Loucy (cell line): Measurements from ENCODE around the gene TRIM31.
A peak's percentile ranks its signal among the peaks of the same experiment; 100 is the strongest.

ENCODE experiments used
- H2AFZ ChIP-seq: fragments of 200-600 bp; sonication (generic); 2 replicates; pipeline ENCODE4 v1.6.0; 2016; ENCODE audit warnings: antibody characterized with exemption, mild to moderate bottlenecking, low read length, moderate library complexity
- H3F3A ChIP-seq: fragments of 200-600 bp; 2 replicates; pipeline ENCODE4 v1.6.0; 2016; ENCODE audit warnings: antibody characterized with exemption, low read depth, mild to moderate bottlenecking
- H3K27me3 ChIP-seq: fragments of 200-600 bp; sonication (generic); 2 replicates; pipeline ENCODE4 v1.6.1; 2014; ENCODE audit warnings: low read length, mild to moderate bottlenecking; ENCODE audit not compliant: insufficient read depth, poor library complexity, severe bottlenecking
- H3K36me3 ChIP-seq: fragments of 200-600 bp; sonication (generic); 2 replicates; pipeline ENCODE4 v1.6.1; 2016; ENCODE audit warnings: low read length; ENCODE audit not compliant: insufficient read depth
- H3K4me1 ChIP-seq: fragments of 200-600 bp; sonication (generic); 2 replicates; pipeline ENCODE4 v1.5.1; 2014; ENCODE audit warnings: low read length, mild to moderate bottlenecking; ENCODE audit not compliant: insufficient read depth, poor library complexity, severe bottlenecking
- H3K4me2 ChIP-seq: fragments of 200-600 bp; sonication (generic); 2 replicates; pipeline ENCODE4 v1.6.0; 2014; ENCODE audit warnings: antibody characterized with exemption, low read length, low read depth, mild to moderate bottlenecking; ENCODE audit not compliant: poor library complexity, severe bottlenecking
- H3K4me3 ChIP-seq: fragments of 200-600 bp; sonication (generic); 2 replicates; pipeline ENCODE4 v1.5.1; 2014; ENCODE audit warnings: low read length, mild to moderate bottlenecking, mixed read lengths; ENCODE audit not compliant: poor library complexity, severe bottlenecking
- H3K79me2 ChIP-seq: fragments of 200-600 bp; sonication (generic); 2 replicates; pipeline ENCODE4 v1.6.1; 2014; ENCODE audit warnings: low read length; ENCODE audit not compliant: insufficient read depth
- H3K9ac ChIP-seq: fragments of 200-600 bp; sonication (generic); 2 replicates; pipeline ENCODE4 v1.6.0; 2014; ENCODE audit warnings: mild to moderate bottlenecking, low read depth, low read length, moderate library complexity; ENCODE audit not compliant: poor library complexity, severe bottlenecking
- H3K9me2 ChIP-seq: fragments of 200-600 bp; sonication (generic); replicated peaks from 2 replicates; pipeline ENCODE4 v1.6.1; 2016; ENCODE audit warnings: low read depth, low read length, mixed read lengths
- H3K9me3 ChIP-seq: fragments of 200-600 bp; sonication (generic); 2 replicates; pipeline ENCODE4 v1.6.1; 2014; ENCODE audit warnings: mild to moderate bottlenecking, antibody characterized with exemption, low read length, low read depth; ENCODE audit not compliant: insufficient read depth
- H4K20me1 ChIP-seq: fragments of 200-600 bp; sonication (generic); 2 replicates; pipeline ENCODE4 v1.6.0; 2014; ENCODE audit warnings: antibody characterized with exemption, low read length, mild to moderate bottlenecking; ENCODE audit not compliant: insufficient read depth, poor library complexity, severe bottlenecking
- EZH2phosphoT487 ChIP-seq: fragments of 200-600 bp; IDR thresholded peaks from 2 replicates; pipeline ENCODE4 v1.6.1; 2018; ENCODE audit warnings: antibody characterized with exemption, mild to moderate bottlenecking, moderate library complexity, borderline replicate concordance
- TF ChIP-seq, protein P1 (sequence below): fragments of 200-600 bp; sonication (generic); conservative IDR thresholded peaks from 2 replicates; pipeline ENCODE4 v1.5.1; 2014; ENCODE audit warnings: mild to moderate bottlenecking, antibody characterized with exemption, low read length

TRIM31 gene

DNA sequence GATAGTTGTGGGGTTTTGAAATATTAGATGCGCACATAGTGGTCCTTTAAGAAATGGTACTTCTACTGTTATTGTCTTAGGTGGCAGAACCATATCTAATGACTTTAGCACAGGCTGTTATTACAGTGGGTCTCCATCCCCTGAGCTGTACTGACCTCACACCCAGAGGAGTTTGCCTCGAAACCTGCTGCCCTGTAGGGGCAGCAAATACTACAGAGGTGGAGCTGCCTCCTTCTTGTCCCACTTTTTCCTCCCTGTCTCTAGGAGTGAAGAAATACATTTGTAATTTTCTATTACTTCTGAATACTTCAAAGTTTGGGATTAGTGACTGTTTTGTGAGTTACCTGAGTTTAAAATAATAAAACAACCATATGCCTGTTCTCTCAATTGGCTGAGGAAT is 8.2 kb downstream of the TRIM31 start:
- Histone ChIP-seq H3K36me3 (no peaks in the 10 kb centered on the region), H2AFZ (no peak overlapping the region), H3K9me3 (no peaks in the 10 kb centered on the region), H3F3A (no peaks in the 10 kb centered on the region), H3K4me2 (no peak overlapping the region), H3K9ac (no peak overlapping the region), H3K9me2 (no peaks in the 10 kb centered on the region), H3K4me3 (no peak overlapping the region), H3K4me1 (peaks cover 19% of the 10 kb centered on the region), H3K27me3 (no peaks in the 10 kb centered on the region), H4K20me1 (no peaks in the 10 kb centered on the region), H3K79me2 (no peaks in the 10 kb centered on the region)
- TF ChIP-seq EZH2phosphoT487, result no peak
- TF ChIP-seq, protein P1, sequence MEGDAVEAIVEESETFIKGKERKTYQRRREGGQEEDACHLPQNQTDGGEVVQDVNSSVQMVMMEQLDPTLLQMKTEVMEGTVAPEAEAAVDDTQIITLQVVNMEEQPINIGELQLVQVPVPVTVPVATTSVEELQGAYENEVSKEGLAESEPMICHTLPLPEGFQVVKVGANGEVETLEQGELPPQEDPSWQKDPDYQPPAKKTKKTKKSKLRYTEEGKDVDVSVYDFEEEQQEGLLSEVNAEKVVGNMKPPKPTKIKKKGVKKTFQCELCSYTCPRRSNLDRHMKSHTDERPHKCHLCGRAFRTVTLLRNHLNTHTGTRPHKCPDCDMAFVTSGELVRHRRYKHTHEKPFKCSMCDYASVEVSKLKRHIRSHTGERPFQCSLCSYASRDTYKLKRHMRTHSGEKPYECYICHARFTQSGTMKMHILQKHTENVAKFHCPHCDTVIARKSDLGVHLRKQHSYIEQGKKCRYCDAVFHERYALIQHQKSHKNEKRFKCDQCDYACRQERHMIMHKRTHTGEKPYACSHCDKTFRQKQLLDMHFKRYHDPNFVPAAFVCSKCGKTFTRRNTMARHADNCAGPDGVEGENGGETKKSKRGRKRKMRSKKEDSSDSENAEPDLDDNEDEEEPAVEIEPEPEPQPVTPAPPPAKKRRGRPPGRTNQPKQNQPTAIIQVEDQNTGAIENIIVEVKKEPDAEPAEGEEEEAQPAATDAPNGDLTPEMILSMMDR, result peak; percentile 44

DNA sequence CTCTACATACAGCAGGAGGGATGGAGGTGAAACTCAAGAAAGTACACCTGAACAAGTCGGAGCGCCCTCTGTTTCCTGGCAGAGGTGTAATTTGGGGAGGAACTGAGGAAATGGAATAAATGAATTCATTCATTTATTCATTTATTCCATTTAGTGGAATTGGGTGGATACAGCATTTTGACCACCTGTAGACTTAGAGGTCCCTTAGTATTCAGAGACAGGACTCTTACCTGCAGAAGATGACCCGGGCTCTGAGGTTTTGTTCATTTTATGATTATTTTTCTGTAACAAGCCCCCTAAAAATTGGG is 9.1 kb downstream of the TRIM31 start:
- Histone ChIP-seq H3K4me1 (peaks cover 17% of the 10 kb centered on the region), H2AFZ (peak overlapping the region; percentile 94), H3K79me2 (no peaks in the 10 kb centered on the region), H3F3A (no peaks in the 10 kb centered on the region), H3K9ac (peak overlapping the region; percentile 61), H3K9me2 (no peaks in the 10 kb centered on the region), H3K4me3 (peak overlapping the region; percentile 71), H4K20me1 (no peaks in the 10 kb centered on the region), H3K36me3 (no peaks in the 10 kb centered on the region), H3K9me3 (no peaks in the 10 kb centered on the region), H3K4me2 (peak overlapping the region; percentile 79), H3K27me3 (no peaks in the 10 kb centered on the region)
- TF ChIP-seq, protein P1, result no peak
- TF ChIP-seq EZH2phosphoT487, result no peak

DNA sequence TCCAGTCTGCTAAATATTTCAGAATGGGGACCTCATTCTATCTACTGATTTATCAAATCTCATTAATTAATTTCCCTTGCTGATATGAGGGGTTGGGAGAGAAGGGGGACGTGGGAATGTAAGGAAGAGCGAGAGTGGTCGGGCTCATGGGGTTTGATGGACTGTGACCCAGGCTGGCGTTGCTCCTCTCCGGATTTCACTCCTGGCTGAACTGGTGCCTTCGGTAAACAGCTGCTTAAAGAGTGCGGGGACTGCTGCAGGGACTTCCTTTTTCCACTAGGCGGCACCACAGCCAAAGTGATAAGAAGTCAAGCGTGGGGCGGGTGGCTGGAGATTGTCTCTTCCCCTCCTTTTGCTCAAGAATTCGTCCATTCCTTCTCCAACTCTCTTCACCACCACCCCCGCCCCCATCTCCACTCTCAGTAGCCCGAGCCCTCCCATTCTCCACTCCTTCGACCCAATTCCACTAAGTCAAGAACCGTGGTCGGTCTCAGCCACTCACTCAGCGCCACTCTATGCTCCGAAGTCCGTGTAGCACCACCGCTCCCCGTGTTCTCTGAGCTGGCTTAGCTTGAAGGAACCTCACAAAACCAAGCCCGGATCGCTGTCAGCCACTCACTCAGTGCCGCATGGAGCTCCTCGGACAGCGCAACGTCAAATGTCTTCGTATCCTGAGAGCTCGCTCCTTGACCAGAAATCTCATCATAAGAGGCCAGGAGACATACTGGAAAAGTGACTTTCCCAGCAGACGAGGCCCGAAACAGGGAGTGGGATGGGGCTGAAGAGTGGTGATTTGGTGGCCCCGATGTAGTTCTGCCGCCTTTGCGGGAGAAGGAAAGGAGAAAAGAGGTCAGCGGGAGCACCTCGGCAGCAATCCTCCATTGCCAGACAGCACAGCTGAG is 9.7 kb downstream of the TRIM31 start:
- TF ChIP-seq, protein P1, result peak; percentile 94
- no peak for TF ChIP-seq EZH2phosphoT487
- Histone ChIP-seq H3K9me3 (no peaks in the 10 kb centered on the region), H3K4me1 (peaks cover 18% of the 10 kb centered on the region), H2AFZ (peak overlapping the region; percentile 94), H3K79me2 (no peaks in the 10 kb centered on the region), H4K20me1 (no peaks in the 10 kb centered on the region), H3K36me3 (no peaks in the 10 kb centered on the region), H3K9me2 (no peaks in the 10 kb centered on the region), H3K4me3 (peak overlapping the region; percentile 71), H3K27me3 (no peaks in the 10 kb centered on the region), H3F3A (no peaks in the 10 kb centered on the region), H3K4me2 (peak overlapping the region; percentile 79), H3K9ac (peak overlapping the region; percentile 61)
